COLO668 (cell line): ENCODE data around the gene BRAT1.
"Not testable (repeated sequence)": the region's sequence is repeated elsewhere in the genome, so short reads cannot be mapped to it uniquely, and the experiment has no call there.

ENCODE experiments used
- DNase-seq: peaks from one replicate; lab custom pipeline; 2025; ENCODE audit not compliant: unreplicated experiment; lab: John Stamatoyannopoulos, UW

Gene BRAT1

DNA sequence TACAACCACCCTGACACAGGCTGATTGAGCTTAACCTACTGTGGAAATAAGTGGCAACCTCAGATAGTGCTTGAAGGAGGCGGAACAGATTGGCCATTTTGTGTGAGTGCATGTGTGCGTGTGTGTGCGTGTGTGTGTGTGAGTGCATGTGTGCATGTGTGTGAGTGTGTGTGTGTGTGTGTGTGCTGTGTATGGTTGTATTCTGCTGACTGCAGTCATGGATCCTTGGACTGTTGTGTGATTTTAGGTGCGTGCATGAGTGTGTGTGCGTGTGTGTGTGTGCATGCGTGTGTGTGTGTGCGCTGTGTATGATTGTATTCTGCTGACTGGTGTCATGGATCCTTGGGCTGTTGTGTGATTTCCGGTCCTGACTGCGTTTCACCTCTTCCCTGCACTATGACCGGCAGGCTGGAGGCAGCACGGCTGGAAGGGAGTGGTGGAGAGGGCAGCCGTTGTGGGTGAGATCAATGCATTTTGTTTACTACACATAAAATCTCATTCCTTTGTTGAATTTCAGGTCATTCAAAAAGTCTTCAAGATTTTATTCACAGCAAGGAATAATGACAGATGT lies 9.7 kb upstream of the BRAT1 start:
- DNase-seq: no peak

GRCh38 chr7:2563955-2564354 lies 8.6 kb upstream of the BRAT1 start:
- DNase-seq: not testable (repeated sequence)

DNA sequence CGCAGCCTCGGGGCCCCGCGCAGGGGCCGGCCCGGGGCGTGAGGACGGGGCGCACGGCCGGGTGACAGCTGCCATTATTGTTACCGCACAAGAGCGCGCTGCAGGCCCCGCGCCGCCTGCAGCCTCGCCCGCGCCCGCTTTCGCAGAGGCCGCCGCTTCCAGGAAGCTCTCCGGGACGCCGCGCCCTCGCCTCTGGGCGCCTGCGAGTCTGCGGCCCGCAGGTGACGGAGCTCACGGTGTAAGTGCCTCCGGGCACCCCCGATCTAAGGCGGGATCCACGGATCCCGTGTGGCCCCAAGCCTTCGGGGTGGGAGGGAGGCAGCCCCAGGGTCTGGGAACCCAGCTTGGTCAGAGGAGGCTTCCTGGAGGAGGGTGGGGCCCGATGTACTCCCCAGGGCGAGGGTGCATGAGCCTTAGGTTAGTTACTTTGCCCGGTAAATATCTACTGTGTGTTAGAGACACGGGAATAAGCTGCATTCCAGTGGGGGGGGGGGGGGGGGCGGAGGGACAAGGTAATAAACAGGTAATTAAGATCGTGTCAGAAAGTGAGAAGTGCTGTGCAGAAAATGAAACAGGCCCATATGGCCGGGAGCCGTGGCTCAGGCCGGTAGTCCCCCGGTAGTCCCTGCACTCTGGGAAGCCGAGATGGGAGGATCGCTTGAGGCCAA lies 4.1 kb upstream of the BRAT1 start:
- DNase-seq: peak; percentile 69

DNA sequence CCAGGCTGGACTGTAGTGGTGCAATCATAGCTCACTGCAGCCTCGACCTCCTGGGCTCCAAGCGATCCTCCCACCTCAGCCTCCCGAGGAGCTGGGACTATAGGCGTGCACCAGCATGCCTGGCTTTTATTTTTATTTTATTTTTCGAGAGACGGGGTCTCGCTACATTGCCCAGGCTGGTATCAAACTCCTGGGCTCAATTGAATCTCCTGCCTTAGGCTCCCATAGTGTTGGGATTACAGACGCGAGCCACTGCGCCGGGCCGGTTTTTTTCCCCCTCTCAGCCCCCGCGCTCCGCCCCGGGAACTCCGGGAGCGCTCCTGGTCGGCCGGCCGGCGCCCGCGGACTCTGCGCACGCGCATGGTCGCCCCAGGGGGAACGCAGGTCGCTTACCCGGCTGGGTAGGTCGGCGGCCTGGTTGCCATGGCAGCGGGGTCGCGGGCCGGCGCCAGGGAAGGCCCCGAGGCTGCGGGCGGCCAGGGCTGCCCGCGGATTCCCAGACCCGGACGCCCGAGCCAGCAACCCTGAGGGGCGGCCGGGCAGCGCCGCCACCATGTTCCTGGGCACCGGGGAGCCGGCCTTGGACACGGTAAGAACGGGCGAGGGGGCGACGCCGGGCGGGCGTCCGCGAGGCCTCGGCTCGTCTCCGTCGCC lies 3.4 kb upstream of the BRAT1 start, which contains the start of gene IQCE:
TSS of gene IQCE (plus strand) at position 351 of the 654 bp plus-strand sequence. CDS start at position 554, 203 bp downstream.
- peak; percentile 98 for DNase-seq

- DNase-seq: no peak
Measured at GRCh38 chr7:2554661-2555111, 638 bp downstream of the BRAT1 start.

- DNase-seq: peak; percentile 70
Measured at GRCh38 chr7:2553831-2554581, 1.3 kb downstream of the BRAT1 start.

- no peak for DNase-seq
Measured at GRCh38 chr7:2553108-2553507, 2.2 kb downstream of the BRAT1 start.

DNA sequence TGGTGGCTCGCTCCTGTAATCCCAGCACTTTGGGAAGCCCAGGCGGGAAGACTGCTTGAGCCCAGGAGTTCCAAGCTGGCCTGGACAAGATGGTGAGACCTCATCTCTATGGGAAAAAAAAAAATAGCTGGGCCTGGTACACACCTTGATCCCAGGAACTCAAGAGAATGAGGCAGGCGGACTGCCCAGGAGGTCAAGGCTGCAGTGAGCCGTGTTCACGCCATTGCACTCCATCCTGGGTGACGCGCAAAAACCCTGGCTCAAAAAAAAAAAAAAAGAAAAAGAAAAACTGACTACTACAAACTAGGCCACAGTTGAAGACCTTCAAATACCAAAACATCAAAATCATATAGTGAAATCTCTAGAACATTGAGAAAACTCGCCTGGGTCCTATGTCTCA lies 3.9 kb downstream of the BRAT1 start:
- DNase-seq: no peak

- no peak for DNase-seq
Measured at GRCh38 chr7:2546776-2547586, 8.3 kb downstream of the BRAT1 start.

GRCh38 chr7:2545746-2546425 lies 9.4 kb downstream of the BRAT1 start:
- DNase-seq: no peak

DNA sequence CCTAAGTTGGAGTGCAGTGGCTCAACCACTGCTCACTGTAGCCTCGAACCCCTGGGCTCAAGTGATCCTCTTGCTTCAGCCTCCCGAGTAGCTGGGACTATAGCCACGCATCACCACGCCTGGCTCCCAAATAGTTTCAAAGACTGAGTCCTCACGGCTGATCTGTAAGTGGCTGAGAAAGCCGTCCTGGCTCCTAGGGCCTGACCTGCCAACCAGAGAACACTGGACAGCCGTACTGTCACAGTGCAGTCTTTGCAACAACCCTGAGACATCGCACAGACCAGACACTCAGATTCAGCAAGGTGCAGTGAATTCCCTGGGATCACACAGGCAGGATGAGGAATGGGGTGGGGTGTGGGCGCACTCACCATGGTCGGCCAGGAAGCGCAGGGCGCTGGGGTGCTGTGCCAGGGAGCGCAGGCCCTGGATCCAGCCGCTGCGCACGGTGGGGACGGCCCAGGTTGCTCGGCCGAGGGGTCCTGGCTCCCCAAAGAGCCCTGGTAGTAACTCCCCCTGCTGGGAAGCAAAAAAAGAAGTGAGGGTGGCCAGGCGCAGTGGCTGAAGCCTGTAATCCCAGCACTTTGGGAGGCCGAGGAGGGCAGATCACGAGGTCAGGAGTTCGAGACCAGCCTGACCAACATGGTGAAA lies 10.7 kb downstream of the BRAT1 start:
- no peak for DNase-seq

DNA sequence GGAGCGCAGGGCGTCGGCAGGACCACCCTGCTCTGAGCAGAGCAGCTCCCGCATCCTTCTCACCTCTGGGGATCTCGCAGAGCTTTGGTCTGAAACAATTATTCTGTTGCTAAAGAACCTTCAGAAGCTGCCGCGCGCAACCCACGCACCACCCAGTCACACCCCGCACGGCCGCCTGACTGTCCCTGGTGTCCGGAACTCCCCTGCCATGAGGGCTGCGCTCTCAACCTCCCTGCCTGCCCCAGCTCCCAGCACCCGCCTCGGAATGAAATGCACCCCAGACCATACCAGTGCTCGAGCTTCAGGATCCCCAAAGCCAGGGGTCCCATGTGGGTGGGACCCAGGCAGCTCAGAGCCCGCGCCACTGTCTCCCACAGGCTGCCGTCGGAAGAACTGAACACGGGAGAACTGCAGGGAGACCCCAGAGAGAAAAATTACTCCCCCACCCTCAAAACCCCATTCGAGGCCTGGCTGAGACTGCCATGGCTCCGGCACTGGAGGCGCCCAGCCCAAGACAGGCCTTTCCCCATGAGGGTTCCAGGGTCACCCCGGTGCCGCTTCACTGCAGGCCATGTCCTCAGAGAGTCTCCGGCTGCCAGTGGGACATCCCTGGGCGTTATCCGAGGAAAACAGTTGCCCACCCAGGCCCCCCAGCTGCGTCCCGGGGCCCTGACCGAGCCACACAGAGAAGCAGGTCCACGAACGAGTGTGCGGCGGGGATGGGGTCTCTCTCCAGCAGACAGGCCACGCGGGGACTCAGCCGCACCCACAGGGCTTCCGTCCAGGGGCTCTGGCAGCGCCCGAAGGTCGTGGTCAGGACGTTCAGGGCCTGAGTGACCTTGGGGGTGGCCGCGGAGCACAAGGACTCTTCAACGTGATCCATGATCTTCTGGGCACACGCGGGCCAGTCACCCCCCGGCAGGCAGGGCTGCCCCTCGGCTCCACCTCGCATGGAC lies 12.1 kb downstream of the BRAT1 start:
- no peak for DNase-seq

GRCh38 chr7:2542011-2542915 lies 13.1 kb downstream of the BRAT1 start:
- DNase-seq: no peak

GRCh38 chr7:2541291-2542010 lies 13.9 kb downstream of the BRAT1 start:
- DNase-seq: no peak

DNA sequence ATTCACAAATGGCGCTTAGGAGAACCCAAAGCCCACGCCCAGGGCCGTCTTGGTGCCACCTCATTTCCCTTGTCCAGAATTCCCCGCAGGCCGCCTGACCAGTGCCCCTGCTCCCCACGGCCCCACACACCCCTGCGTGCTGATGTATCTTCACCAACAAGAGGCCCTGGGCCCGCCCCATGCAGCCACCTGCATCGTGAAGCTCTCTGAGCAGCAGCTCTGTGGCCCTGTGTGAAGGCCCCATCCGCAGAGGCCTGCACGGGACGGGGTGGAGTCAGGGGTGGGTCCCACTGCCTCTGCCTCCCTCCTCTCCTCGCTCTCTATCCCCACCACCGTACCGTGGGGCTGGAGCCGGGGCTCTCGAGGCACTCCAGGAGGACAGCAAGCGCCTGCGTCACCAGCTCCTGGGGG lies 14.7 kb downstream of the BRAT1 start:
- no peak for DNase-seq

DNA sequence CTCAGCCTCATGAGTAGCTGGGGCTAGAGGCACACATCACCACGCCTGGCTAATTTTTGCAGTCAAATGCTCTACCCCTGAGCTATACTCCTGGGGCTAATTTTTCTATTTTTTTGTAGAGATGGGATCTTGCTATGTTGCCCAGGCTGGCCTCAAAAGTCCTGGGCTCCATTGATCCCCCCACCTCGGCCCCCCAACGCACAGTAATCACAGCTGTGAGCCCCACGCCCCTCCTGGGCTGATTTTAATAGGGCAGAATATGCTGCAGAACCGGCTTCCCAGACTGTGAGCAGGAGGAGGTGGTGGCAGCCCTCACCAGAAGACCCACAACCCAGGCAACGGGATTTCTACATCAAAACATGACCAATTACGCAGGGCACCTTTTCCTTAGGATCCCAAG lies 15.2 kb downstream of the BRAT1 start:
- DNase-seq: no peak
